HG03432 (cell line): Measurements from ENCODE around the gene TOP1.
"Not testable (repeated sequence)": the region's sequence is repeated elsewhere in the genome, so short reads cannot be mapped to it uniquely, and the experiment has no call there.

Source experiments
- ATAC-seq: cut with Tn5 transposase; IDR thresholded peaks from one replicate; pipeline ENCODE4 v1.9.1; 2021; ENCODE audit warnings: mild to moderate bottlenecking, moderate library complexity; ENCODE audit not compliant: unreplicated experiment

TOP1 gene

DNA sequence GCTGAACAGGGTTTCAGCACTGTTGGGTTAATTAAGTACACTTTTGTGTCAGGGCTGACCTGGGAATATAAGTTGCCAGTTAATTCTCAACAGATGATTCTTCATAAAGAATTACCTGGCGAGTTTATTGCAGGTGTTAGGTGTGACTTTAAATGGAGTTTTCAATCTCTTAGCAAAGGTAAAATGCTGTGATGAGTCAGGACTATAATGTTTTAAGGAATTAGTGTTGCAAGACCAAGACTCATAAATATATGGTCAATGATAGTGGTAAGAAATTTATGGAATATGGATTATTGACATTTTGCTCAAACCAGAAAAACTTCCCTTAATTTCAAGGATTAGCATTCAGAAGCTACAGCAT lies 58.7 kb downstream of the TOP1 start:
- ATAC-seq = no peak

DNA sequence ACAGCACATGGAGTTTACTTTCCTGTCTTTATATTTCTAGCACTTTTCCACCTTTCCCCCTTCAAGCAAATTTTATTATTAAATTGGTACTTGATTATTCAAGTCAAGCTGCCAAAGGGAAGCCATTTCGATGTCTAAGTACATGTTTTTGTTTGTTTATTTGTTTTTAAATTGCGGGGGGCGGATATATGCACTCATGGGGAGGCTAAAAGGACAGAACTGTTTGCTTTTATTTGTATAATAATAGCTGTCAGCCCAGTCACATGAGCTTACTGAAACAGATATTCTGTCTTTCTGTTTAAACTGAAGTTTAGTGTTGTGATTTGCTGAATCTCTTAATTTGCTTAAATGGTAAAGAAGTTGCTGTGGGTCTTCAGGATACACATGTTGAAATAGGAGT lies 59.2 kb downstream of the TOP1 start:
- ATAC-seq = no peak

DNA sequence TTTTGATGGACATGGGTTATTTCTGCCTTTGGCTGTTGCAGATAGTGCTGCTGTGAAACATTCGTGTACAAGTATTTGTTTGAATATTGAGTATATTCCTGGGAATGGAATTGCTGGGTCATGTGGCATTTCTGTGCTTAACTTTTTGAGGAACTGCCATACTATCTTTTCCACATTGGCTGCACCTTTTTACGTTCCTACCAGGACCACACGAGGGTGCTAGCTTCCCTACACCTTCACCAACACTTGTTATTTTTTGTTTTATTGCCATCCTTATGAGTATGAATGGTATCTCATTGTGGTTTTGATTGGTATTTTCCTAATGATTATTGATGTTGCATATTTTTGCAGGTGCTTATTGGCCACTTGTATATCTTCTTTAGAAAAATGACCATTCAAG lies 60.9 kb downstream of the TOP1 start:
- no peak for ATAC-seq

DNA sequence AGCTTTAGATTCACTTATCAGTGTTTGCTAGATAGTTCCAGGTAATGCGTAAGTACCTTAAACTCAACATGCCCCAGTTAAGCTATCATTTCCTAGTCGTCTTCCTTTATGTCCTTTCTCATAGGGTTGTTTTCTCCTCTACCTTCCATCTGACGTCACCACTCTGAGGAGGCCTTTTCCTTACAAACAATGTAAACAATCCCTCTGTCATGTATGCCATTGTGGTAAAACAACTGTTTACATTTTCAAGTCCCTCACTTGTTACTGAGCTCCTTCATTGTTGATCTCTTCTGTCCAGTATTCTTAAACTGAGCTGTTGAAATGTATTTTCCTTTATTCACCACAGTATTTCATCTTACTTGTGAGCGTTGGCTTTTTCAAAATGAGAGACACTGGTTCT lies 63.3 kb downstream of the TOP1 start:
- no peak for ATAC-seq

DNA sequence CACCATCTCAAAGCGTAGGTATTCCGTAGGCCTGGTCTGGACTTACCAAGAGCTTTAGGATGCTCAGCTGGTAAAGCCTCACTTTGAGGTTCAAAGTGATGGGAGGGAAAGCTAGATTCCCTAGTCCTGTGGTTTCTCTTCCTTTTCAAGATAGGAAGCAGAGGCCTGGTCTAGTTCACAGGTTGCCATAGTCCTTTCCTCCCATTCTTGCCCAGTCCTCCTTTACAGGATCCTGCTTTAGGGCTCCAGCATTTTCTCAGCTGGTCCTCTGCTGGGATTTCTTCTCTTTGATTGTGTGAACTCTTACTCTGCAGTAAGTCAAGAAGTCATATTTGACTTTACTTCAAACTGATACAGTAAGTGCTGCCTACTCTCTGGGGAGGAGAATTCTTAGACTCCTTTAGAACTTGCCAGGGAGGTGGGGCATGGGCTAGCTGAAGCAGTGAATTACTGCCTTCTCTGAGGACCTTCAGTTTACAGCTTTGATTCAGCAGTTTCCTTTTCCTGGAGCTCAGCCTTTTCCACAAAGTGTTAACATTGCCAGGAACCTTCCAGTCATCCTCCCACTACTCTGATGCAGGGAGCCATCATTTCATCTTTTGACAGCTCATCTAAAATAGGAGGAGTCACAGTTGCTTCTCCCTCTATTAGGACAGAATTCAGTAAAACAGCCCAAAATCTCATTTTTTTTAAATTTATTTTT lies 65.9 kb downstream of the TOP1 start:
- no peak for ATAC-seq

DNA sequence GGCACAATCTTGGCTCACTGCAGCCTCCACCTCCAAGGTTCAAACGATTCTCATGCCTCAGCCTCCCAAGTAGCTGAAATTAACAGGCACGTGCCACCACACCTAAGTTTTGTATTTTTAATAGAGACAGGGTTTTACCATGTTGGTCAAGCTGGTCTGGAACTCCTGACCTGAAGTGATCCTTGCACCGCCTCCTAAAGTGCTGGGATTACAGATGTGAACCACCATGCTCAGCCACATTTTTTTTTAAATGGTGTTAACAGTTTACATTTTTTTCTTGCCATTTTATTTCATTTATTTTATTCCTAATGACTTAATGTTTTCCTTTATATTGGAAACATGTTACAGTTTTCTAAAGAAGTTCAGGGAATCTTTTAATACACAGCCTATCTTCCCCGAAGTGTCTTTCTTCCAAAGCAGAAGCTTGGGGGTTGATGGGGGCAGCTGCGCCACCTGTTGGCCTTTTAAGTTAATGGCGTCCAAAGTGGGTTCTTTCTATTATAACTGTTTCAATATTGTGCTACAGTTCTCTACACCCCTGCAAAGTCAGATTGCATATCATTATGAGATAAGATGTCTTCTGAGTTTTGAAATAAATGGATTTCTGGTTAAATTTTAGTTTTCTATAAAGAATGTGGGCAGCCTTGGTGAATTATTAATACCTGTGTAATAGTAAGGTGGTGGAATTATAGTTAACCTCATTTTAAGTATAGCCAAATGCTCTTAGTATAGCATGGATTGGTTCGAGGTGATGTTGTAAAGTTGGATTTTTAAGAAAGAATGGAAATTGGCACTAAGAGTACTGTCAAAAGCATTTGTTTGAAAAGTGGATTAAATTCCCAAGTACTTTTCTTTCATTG lies 66.7 kb downstream of the TOP1 start:
- ATAC-seq = no peak

DNA sequence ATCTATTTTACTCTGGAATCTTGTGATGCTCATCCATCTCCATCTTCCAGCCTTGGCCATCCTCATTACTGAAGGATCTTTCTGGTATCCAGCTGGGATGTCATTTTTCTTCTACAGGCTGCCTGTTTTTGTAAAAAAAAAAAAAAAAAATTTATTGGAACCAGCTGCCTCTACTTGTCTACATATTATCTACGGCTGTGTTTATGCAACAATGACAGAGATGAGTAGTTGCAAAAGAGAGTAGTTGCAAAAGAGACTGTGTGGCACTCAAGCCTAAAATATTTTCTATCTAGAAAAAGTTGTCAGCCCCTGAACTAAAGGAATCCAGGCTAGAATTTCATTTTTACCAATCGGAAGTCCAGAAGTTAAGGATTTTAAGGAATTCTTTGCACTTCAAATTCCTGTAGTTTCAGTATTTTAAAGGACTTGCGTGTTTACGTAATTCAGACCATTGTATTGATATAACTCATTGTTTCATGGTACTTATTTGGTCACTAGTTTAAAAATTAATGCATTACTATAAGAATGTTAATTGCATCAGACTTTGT lies 70.2 kb downstream of the TOP1 start:
- no peak for ATAC-seq

DNA sequence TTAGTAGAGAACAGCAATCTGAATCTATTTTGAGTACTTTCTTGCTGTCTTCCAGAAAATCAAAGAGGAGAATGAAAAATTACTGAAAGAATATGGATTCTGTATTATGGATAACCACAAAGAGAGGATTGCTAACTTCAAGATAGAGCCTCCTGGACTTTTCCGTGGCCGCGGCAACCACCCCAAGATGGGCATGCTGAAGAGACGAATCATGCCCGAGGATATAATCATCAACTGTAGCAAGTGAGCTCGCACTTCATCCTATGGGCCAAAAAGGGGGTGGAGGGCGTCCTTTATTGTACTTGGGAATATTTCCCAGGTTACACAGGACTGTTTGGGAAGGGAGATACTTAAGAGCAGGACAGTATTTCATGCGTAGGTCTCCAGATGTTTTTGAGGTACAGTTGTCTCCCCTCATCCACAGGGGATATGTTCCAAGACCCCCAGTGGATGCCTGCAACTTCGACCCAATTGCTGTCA lies 71.4 kb downstream of the TOP1 start:
- ATAC-seq = no peak

DNA sequence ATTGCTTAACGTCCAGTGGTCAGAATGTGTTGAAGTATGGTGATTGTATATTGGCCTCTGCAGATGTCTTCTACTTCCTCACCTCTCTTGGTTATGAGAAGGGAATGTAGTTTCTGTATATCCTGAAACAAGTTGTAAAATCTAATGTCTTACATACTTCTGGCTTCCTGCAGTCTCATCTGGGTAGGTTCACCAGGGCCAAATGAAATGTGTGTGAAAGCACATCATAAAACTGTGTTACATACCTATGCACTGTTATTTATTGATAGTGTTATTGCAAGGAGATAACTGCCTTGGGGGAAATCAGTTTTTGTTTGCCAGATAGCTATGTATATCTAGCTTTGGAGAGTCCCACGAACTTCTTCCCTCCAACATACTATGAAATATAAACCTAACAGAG lies 73.0 kb downstream of the TOP1 start:
- no peak for ATAC-seq

DNA sequence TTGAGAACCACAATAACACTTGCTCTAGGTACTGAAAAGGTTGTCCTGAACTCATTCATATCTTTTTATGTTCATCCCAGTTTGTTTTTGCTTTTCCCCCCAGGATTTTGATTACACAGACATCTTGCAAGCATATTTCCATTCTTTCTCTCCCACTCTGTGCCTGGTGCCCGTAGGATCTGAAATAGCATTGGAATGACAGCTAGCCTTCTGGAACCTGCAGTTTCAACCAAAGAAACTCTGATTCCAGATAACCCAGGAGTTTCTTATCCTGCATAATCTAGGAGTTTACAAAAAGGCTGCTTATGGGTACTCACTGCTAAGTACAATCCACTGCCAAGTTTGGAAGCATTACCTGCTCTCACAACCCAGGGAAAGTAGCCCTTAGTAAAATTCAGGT lies 79.9 kb downstream of the TOP1 start:
- ATAC-seq = no peak

DNA sequence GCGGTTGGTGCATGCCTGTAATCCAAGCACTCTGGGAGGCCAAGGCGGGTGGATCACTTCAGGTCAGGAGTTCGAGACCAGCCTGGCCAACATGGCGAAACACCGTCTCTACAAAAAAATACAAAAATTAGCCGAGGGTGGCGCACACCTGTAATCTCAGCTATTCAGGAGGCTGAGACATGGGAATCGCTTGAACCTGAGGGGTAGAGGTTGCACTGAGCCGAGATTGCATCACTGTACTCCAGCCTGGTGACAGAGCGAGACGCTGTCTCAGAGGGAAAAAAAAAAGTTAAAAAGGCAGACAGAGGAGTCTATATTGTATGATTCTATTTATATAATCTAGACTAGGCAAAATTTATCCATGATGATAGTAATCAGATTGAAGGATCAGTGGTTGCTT lies 81.4 kb downstream of the TOP1 start:
- ATAC-seq = no peak

DNA sequence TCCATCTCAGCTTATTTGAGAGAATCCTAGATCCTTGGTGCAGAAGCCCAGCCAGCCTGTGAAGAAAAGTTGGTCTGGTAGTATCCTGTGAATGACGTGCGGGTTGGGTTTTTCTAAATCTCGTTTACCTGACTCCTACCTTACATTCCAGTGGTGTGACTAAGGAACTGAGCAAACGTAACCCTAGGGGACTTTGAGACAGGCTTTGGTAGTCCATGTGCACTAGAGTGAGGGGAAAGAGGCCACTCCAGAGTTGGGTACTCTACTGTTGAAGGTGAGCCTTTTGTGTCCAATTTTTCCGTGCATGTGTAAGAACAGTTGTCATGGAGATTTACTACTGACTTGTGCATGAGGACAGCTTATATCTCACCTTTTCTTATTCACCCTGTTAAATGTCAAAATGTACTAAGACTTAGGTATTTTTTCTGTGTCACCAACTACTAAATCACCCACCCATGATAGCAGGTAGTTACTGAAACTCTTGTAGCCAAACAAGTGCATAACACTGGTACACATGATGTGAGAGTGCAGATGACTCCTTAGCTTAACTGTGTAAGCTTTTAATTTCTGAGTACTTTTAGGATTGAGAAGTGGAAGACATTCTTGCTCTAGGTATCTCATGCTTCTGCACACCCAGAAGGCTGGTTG lies 82.4 kb downstream of the TOP1 start:
- no peak for ATAC-seq

DNA sequence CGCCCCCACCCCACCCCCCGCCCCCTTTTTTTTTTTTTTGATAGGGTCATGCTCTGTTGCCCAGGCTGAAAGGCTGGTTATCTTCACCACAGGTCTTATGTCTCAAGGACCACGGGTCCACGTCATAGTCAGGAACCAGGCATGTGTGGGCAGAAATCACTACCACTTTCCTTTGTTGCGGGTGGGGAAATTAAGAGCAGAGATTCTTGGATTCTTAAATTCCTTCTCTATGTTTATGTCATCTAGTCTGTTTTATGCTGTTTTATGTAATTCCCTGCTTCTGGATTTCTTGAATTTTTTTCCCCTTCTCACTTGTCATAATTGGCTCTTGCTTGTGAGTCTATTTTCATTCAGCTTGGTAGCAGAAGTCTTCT lies 82.9 kb downstream of the TOP1 start:
- ATAC-seq = no peak

DNA sequence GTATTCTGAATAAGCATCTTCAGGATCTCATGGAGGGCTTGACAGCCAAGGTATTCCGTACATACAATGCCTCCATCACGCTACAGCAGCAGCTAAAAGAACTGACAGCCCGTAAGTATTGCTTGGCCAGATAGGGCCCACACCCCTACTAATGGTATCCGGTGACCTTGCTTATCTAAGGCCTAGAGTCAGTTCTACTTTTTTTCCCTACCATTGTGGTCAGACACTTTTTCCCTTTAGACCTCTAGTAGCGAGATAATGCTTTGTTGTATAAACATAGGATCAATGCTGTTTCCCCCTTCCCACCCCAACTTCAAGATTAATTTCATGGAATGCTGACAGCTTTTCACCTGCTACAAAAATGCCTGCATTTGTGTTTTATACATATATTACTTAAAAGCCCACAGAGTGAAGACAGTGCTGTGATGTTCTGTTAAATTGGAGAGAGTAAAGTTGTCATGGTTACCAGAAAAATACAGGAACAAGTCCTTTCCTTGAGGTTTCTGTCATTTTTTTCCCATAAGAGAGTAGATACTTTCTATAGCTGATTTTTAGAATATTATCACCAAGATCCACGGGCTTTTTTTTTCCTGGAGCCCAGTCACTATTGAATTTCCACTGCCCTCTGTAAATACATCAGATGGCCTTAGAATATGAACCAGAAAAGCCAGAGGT lies 87.8 kb downstream of the TOP1 start:
- no peak for ATAC-seq

DNA sequence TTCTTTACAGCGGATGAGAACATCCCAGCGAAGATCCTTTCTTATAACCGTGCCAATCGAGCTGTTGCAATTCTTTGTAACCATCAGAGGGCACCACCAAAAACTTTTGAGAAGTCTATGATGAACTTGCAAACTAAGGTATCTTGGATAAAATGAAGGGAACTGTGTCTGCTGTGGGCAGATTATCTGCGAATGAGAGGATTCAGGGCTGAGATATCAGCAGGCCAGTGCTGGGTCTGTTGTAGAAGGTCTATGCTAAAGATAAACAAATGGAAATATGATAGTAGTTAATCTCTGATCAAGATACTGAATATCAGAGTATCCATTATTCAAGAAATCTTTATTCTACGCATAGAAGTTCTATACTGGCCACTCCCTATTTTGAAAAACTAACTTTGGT lies 89.5 kb downstream of the TOP1 start:
- not testable (repeated sequence) for ATAC-seq

DNA sequence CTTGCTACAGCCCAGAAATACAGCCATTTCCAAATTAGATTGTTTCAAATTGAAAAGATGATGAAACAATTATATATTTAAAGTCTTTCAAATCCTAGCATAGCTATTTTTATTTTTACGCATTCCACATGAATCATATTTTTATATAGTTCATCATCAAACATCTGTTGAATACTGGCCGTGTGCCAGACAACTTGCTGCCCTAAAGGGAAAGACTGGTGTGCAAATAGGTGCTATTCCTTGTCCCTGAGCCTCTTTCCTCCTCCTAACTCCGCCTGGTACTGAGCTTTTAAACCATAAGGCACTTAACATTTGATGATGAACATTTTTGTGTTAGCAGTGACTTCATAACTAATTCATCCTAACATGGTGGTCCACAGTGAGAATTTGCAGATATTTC lies 90.0 kb downstream of the TOP1 start:
- ATAC-seq = no peak

DNA sequence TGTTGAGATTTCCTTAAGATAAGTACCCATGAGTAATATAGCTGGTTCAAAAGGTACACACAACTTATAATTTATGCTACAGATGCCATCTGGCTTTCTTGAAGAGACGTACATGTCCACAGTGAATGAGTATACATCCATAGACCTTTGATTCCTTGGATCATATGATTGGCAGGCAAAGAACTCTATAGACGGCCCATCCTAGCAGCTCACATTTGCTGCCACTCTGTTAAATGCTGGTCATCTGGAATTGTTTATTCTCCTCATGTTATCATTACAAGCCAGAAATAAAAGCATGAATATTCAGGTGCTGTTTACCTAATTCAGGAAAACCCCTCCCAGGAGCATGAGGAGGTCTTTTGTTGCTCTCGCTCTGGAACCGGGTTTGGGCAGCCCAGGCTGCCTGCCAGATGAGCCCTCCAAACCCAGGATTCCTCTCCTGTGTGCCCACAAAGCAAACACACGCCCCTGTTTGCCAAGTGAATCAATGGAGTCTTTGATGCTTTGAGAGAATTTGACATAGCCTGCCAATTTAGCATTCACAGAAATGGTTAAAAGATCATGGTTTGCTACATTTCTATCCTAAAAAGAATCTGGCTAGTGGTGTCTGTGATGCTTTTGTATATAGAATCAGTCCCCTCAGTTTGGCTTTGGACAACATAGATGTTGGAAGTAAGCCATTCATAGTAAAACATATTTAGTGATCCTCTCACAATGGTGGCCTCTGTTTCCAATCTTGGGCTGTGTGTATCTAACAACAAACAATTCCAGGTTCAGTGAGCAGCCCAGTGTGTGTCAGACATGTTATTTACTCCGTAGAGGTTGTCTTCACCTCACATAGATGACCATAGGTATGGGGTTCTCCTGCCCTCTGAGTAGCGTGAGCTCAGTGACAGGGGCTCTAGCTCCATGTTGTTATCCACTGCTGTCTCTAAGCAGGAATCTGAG lies 91.3 kb downstream of the TOP1 start:
- ATAC-seq = no peak

DNA sequence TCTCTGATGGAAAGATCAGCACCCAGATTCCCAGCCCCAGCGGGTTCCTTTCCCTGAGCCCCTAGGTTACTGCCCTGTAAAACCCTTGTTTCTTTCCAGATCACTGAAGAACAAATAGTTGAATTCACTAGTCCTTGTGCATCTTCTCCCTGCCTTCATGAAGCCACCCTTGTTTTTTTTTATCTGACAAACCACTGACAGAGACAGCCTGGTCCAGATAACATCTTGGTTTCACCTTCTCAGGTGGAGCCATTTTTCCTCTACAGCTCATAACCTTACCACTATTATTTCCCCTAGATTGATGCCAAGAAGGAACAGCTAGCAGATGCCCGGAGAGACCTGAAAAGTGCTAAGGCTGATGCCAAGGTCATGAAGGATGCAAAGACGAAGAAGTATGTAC lies 92.8 kb downstream of the TOP1 start:
- no peak for ATAC-seq

DNA sequence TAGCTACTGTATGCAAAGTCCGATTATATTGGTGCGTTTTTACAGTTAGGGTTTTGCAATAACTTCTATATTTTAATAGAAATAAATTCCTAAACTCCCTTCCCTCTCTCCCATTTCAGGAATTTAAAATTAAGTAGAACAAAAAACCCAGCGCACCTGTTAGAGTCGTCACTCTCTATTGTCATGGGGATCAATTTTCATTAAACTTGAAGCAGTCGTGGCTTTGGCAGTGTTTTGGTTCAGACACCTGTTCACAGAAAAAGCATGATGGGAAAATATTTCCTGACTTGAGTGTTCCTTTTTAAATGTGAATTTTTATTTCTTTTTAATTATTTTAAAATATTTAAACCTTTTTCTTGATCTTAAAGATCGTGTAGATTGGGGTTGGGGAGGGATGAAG lies 95.0 kb downstream of the TOP1 start:
- ATAC-seq = no peak

DNA sequence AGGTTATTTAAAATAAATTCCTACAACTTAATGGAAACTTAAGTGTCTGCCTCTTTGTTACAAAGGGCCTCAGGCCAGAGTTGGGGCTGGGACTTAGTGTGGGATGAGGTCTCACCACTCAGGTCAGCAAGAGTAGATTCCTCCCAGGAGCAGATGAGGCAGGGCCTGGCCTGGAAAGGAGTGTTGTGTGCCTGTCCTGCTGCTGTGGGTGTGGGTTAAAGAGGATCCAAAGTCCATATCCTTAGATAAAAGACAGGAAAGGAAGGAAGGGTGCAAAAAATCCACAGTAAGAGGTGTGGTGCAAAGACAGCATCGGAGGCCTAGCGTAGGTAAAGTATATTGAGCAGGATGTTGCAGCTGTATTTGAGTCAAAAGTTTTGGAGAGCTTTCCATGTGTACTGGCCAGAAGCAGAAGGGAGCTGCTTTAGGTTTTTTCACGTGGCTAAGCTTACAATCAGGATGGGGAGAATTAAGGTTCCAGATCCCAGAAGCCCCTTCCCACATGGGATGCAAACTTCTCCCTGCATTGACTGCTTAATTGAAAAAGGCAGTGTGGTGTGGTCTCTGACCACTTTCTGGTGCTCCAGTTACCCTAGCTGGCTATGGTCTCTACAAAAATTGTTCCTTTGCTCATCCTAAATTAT lies 96.0 kb downstream of the TOP1 start:
- ATAC-seq = no peak
